Islet precursor cell (in vitro differentiated cells): ENCODE measurements around the gene SH3TC2.
A peak's percentile ranks its signal among the peaks of the same experiment; 100 is the strongest.

ENCODE experiments used
- DNase-seq: peaks from one replicate; pipeline ENCODE4 v3.0.0-alpha.2; 2018

Gene SH3TC2

GRCh38 chr5:149027636-149028035 is 35.2 kb downstream of the SH3TC2 start:
- no peak for DNase-seq

DNA sequence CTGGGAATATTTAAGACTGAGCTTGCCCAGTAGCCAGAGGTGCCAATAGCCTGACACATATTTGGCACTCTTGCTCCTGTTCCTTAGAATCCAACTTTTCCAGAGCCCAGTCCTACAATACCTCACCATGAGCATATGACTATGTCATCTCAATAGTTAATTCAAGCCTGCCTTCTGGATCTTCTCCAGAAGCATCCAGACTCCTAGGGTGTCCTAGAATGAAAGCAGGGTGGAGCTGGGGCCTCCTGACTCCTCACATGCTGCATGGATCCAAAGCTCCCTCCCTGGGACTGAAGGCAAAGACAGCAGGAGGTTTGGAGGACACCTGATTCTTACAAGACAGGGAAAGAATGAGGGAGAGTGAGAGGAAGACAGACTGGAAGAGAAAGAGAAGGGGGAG is 37.9 kb downstream of the SH3TC2 start:
- no peak for DNase-seq

- no peak for DNase-seq
Observed at GRCh38 chr5:149024477-149024876, 38.4 kb downstream of the SH3TC2 start.

- DNase-seq = no peak
Observed at GRCh38 chr5:149022200-149022599, 40.7 kb downstream of the SH3TC2 start.

DNA sequence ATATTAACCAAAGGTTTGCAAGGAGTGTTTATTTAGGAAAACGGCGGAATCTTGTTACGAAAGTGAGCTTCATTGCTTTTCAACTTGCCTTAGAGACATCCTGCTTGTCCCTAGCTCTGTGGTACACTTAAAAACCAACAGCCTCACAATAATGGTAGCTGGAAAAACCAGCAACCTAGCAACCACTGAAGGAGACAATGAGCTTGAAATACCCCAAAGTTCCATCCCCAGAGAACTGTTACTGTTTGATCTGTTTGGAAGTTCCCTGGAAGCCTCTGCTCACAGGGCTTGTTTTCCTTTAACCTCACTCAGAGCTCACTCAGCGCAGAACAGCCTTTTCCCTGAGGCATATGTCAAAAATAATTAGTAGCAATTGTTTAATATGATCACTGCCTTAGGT is 43.2 kb downstream of the SH3TC2 start:
- DNase-seq = no peak

DNA sequence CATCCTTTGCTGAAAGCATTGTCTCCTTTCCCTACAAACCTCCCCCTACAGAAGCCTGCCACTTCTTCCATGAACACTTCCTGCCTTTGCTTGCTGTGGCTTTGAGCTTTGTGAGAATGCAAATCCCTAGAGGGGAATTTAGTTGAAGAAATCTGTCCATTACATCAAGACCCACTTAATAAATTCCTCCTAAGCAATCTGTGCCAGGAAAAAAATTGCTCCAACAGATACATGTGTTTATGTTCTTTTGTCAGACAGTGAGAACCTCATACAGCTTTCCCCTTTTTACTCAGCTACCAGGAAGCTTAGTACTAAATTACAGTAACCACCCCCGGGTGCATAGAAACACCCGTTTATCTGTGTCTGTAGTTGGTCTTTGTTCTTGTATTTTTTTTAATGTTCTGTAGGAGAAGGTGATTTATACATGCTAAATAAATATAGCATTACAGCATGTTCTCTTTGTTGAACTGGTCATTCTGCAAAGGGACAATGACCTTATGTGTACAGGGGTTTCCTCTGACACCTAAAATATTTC is 43.9 kb downstream of the SH3TC2 start:
- no peak for DNase-seq

DNA sequence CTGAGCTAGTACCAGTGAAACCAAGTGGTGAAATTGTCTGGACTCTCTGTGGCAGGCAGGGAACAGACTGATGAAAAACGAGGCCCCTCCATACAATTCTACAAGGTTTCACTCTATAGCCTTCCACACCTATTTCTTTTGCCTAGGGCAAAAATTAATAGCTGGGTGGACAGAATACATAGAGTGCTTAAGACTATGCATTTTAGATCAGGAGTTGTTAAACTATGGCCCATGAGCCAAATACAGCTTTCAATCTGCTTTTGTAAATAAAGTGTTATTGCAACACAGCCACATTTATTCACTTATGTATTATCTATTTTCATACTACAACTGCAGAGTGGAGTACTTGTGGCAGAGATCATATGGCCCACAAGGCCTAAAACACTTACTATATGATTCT is 45.2 kb downstream of the SH3TC2 start:
- no peak for DNase-seq

DNA sequence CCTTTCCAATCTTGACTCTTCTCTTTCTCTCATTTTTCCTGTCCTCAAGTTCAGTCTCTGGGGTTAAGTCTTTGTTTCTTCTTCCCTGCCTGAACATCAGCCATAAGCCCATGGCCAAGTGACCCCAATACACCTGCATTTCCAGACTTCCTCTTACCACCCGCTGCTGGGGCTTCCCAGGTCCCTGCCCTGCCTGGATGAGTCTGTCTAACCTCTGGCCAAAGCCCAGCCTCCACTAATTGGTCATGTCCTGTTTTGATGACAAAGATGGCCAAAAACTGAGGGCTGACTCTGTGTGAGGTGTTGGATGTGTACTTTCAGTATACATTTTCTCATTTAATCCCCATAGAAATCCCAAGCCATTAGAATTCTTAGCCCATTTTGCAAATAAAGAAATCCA is 47.3 kb downstream of the SH3TC2 start:
- no peak for DNase-seq

- no peak for DNase-seq
Observed at GRCh38 chr5:149015126-149015525, 47.7 kb downstream of the SH3TC2 start.

DNA sequence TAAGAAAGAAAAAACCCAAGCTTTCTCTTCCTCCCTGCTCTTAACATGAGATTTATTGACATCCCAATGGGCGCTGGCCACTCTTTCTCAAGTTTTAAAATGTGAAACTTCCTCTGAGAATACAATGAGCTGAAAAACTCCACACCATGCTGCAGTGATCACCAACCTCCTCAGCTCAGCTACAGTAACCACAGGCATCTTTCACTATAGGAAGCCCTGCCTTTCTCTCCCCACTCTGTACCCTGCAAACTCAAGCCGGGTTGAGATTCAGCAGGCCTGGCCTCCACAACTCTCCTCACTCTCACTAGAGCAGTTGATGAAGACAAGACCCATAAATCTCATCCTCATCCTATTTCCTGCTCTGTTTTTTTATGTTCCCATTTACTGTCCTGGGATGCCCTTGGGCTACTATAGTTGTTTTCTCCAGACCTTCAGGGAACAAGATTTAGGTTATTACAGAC is 48.3 kb downstream of the SH3TC2 start:
- peak; percentile 65 for DNase-seq

DNA sequence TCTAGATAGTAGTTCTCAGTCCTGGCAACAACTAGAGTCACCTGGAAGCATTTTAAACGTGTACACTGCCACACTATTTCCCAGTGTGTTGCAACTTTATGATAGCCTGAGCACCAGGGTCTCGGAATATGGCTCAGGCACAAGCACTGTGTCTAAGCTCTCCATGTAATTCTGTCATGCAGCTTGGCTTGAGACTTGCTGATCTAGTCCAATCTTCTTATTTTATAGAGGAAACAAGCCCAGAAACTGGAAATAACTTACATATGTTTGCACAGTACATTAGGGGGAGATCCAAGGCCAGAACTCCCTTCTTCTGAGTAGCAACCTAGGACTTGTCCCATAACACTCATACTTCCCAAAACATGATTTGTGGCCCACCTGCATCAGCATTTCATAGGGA is 49.1 kb downstream of the SH3TC2 start:
- DNase-seq = no peak

GRCh38 chr5:149012350-149012749 is 50.5 kb downstream of the SH3TC2 start:
- no peak for DNase-seq

DNA sequence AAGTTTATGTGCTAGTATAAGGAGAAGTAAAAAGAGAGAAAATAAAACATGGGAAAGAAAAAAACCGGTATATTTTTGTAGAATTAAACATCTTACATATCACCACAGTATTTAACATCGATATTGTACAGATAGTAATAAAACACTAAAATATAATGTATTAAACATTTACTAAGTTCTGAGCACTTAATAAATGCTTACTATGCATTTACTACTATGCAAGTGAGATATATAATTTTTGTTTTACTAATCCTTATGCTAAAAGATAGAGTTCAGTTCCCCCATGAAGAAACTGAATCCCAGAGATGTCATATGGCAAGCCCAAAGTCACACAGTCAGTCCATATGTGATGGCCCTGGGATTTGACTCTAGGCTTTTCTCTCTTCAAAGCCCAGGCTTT is 51.1 kb downstream of the SH3TC2 start:
- DNase-seq = no peak

- peak; percentile 94 for DNase-seq
Observed at GRCh38 chr5:149011084-149011483, 51.8 kb downstream of the SH3TC2 start.

GRCh38 chr5:149007174-149007573 is 55.7 kb downstream of the SH3TC2 start:
- no peak for DNase-seq

- no peak for DNase-seq
Observed at GRCh38 chr5:149006426-149006825, 56.4 kb downstream of the SH3TC2 start.

DNA sequence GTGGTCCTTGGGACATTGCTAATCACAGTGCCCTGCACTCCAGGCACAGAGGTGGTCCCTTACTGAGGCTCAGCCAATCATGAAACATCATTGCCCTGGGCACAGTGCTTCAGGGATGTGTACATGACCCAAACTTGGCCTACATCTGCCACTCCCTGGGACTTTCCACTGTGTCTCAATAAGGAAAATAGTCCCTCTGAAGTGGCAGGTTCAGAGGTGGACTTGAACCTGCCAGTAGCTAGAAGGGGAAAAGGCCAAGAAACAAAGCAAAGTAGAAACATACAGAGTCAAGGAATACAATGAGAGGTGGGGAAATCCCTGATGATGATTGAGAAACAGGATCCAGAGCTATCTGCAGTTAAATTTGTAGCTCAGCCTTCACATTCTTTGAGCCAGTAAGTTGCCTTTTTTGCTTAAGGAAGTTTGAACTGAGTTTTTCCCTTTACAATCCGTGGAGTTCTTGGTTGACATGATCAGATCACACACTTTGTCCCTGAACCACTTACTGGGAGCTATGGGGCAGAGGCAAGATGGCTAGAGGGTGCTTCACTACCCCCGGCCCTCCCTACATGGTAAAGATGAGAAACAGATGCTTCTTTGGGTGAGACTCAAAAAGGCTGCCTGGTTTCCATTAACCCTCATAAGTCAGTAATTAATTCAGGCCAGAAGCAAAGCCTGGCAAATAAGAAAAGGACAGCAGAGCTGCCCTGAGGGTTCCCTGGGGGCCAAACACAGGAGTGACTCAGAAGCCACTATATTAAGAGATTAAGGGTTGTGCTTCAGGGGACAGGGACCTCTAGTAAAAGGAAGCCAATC is 57.6 kb downstream of the SH3TC2 start:
- DNase-seq = no peak

GRCh38 chr5:149004559-149004958 is 58.3 kb downstream of the SH3TC2 start:
- DNase-seq = no peak

DNA sequence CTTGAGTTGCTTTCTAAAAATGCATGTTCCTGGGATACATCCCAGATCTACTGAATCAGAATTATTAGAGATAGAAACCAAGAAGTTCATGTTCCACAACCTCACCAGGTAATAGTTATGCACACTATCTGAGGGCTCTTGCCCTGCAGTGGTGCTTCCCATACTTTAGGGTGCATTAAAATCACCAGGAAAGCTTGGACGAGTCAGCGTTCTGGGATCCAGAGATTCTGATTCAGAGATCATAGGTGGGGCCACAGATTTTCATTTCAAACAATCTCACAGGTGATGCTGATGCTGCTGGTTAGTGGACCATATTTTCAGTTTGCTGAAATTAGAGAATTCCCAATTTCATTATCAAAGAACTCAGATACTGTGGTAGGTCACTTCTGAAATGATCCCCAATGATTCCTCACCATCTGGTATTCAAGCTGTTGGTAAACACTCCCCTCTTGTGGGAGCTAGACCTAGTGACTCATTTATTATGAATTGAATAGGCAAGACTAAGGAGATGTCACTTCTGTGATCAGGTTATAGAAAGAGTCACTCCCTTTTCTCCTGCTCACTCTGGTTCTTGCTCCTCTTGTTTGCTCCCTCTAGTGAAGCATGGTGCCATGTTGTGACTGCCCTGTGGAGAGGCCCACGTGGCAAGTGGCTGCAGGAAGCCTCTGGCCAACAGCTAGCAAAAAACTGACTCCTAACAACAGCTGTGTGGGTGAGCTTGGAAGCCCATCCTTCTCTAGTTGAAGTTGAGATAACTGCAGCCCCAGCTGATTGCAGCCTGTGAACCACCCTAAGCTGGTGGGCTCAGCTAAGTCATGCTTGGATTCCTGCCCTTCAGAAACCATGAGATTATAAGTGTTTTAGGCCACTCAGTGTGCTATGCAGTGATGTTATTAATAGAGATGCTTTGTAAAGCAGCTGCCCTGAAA is 59.8 kb downstream of the SH3TC2 start:
- DNase-seq = no peak

DNA sequence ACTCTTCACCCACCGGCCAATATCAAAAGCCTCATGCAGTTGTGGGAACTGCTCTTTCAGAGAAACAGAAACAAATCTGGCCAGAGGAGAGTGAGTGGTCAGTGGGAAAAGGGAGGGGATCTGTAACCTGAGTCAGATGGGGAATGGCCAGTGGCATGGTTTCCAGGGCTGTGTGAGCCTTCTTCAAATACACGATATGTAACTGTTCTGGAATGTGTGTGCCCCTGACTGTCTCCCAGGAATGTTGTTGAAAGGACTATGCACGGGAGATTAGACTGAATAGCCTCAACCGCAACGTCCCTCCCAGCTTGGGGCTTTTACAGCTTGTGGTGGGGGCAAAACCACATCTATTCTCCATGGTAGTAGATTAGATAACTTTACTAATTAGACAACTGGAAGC is 60.8 kb downstream of the SH3TC2 start:
- peak; percentile 99 for DNase-seq

- no peak for DNase-seq
Observed at GRCh38 chr5:149001162-149001561, 61.7 kb downstream of the SH3TC2 start.

DNA sequence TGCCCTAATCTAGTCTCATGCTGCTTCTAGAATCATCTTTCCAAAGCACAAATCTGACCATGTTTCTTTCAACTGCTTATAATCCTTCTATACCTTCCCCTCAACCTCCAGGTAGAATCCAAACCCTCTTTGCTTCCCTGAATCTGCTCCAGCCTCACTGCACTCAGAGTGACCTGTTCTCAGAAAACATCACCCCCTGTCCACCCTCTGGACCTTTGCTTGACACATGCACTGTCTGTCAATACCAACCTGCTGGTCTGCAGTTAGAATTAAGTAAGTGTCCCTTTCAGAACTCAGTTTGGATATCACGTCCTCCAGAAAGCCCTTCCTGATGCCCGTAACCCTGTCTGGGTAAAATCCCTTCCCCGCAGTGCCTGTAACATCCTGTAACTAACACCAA is 63.1 kb downstream of the SH3TC2 start:
- DNase-seq = no peak

- DNase-seq = no peak
Observed at GRCh38 chr5:148998174-148998797, 64.6 kb downstream of the SH3TC2 start.
